ENCODE measurements around the gene CPZ. TPM values are rescaled to one million over a fixed set of nuclear protein-coding genes. Genes with fewer than 3 reads are reported as not detected.

The CPZ gene
- total and polyA plus RNA-seq, 2 experiments from 2014 or later, result 24.6 to 37.3 TPM

DNA sequence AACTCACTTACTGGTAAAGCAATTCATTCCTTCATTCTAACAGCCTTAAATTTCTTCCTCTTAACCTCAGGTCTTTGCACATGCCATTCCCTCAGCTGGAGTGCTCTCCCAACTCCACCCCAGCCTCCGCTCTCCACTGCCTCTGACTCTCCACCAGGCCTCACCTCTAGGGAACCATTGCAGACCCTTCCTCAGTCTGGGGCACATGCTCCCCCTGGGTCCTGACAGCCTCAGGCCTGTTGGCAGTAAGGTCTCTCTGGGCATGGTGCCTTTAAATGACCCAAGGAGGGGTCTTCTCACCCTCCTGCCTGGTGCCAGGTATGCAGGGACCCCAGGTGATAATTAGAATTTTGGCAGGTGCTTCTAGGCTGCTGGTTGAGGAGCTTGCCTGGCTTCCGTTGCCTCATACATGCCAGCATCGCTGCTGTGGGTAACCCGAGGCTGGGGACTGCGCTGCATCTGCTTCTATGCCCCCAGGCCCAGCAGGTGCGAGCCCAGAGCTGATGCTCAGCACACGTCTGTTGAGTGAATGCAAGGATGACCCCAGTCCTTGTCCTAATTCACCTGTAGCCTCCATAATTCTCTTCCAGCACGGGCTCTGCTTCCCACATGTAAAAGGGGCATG is 39.9 kb upstream of the CPZ start:
- no peaks in the 10 kb centered on the region for H4K20me1 ChIP-seq (replicated peaks; ENCODE audit: insufficient read depth)
- no peaks in the 10 kb centered on the region for H3K27me3 ChIP-seq (ENCODE audit: insufficient read depth)
- no peak overlapping the region for H3K4me2 ChIP-seq
- no peak for DNase-seq (ENCODE audit: low spot score)
- TF ChIP-seq EZH2 (IDR thresholded peaks at IDR 0.05; ENCODE audit: low read depth, unreplicated experiment), result no peak
- TF ChIP-seq CREB1 (CRISPR knock-in tag; IDR thresholded peaks at IDR 0.05; ENCODE audit: low read depth), result no peak
- TF ChIP-seq, protein P1, sequence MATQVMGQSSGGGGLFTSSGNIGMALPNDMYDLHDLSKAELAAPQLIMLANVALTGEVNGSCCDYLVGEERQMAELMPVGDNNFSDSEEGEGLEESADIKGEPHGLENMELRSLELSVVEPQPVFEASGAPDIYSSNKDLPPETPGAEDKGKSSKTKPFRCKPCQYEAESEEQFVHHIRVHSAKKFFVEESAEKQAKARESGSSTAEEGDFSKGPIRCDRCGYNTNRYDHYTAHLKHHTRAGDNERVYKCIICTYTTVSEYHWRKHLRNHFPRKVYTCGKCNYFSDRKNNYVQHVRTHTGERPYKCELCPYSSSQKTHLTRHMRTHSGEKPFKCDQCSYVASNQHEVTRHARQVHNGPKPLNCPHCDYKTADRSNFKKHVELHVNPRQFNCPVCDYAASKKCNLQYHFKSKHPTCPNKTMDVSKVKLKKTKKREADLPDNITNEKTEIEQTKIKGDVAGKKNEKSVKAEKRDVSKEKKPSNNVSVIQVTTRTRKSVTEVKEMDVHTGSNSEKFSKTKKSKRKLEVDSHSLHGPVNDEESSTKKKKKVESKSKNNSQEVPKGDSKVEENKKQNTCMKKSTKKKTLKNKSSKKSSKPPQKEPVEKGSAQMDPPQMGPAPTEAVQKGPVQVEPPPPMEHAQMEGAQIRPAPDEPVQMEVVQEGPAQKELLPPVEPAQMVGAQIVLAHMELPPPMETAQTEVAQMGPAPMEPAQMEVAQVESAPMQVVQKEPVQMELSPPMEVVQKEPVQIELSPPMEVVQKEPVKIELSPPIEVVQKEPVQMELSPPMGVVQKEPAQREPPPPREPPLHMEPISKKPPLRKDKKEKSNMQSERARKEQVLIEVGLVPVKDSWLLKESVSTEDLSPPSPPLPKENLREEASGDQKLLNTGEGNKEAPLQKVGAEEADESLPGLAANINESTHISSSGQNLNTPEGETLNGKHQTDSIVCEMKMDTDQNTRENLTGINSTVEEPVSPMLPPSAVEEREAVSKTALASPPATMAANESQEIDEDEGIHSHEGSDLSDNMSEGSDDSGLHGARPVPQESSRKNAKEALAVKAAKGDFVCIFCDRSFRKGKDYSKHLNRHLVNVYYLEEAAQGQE (IDR thresholded peaks at IDR 0.05; ENCODE audit: unreplicated experiment), result no peak
- TF ChIP-seq EZH2phosphoT487 (IDR thresholded peaks at IDR 0.05; ENCODE audit: unreplicated experiment), result no peak
- TF ChIP-seq, protein P2, sequence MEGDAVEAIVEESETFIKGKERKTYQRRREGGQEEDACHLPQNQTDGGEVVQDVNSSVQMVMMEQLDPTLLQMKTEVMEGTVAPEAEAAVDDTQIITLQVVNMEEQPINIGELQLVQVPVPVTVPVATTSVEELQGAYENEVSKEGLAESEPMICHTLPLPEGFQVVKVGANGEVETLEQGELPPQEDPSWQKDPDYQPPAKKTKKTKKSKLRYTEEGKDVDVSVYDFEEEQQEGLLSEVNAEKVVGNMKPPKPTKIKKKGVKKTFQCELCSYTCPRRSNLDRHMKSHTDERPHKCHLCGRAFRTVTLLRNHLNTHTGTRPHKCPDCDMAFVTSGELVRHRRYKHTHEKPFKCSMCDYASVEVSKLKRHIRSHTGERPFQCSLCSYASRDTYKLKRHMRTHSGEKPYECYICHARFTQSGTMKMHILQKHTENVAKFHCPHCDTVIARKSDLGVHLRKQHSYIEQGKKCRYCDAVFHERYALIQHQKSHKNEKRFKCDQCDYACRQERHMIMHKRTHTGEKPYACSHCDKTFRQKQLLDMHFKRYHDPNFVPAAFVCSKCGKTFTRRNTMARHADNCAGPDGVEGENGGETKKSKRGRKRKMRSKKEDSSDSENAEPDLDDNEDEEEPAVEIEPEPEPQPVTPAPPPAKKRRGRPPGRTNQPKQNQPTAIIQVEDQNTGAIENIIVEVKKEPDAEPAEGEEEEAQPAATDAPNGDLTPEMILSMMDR (conservative IDR thresholded peaks at IDR 0.05; ENCODE audit: low read depth in 2 of 2), result no peak
- no peak for TF ChIP-seq POLR2AphosphoS5 (IDR thresholded peaks at IDR 0.05; ENCODE audit: low read depth)
- TF ChIP-seq ZNF331 (CRISPR knock-in tag; IDR thresholded peaks at IDR 0.05; ENCODE audit: low read depth), result no peak
- no peak for TF ChIP-seq JUNB (IDR thresholded peaks at IDR 0.05; ENCODE audit: unreplicated experiment)
- TF ChIP-seq, protein P3, sequence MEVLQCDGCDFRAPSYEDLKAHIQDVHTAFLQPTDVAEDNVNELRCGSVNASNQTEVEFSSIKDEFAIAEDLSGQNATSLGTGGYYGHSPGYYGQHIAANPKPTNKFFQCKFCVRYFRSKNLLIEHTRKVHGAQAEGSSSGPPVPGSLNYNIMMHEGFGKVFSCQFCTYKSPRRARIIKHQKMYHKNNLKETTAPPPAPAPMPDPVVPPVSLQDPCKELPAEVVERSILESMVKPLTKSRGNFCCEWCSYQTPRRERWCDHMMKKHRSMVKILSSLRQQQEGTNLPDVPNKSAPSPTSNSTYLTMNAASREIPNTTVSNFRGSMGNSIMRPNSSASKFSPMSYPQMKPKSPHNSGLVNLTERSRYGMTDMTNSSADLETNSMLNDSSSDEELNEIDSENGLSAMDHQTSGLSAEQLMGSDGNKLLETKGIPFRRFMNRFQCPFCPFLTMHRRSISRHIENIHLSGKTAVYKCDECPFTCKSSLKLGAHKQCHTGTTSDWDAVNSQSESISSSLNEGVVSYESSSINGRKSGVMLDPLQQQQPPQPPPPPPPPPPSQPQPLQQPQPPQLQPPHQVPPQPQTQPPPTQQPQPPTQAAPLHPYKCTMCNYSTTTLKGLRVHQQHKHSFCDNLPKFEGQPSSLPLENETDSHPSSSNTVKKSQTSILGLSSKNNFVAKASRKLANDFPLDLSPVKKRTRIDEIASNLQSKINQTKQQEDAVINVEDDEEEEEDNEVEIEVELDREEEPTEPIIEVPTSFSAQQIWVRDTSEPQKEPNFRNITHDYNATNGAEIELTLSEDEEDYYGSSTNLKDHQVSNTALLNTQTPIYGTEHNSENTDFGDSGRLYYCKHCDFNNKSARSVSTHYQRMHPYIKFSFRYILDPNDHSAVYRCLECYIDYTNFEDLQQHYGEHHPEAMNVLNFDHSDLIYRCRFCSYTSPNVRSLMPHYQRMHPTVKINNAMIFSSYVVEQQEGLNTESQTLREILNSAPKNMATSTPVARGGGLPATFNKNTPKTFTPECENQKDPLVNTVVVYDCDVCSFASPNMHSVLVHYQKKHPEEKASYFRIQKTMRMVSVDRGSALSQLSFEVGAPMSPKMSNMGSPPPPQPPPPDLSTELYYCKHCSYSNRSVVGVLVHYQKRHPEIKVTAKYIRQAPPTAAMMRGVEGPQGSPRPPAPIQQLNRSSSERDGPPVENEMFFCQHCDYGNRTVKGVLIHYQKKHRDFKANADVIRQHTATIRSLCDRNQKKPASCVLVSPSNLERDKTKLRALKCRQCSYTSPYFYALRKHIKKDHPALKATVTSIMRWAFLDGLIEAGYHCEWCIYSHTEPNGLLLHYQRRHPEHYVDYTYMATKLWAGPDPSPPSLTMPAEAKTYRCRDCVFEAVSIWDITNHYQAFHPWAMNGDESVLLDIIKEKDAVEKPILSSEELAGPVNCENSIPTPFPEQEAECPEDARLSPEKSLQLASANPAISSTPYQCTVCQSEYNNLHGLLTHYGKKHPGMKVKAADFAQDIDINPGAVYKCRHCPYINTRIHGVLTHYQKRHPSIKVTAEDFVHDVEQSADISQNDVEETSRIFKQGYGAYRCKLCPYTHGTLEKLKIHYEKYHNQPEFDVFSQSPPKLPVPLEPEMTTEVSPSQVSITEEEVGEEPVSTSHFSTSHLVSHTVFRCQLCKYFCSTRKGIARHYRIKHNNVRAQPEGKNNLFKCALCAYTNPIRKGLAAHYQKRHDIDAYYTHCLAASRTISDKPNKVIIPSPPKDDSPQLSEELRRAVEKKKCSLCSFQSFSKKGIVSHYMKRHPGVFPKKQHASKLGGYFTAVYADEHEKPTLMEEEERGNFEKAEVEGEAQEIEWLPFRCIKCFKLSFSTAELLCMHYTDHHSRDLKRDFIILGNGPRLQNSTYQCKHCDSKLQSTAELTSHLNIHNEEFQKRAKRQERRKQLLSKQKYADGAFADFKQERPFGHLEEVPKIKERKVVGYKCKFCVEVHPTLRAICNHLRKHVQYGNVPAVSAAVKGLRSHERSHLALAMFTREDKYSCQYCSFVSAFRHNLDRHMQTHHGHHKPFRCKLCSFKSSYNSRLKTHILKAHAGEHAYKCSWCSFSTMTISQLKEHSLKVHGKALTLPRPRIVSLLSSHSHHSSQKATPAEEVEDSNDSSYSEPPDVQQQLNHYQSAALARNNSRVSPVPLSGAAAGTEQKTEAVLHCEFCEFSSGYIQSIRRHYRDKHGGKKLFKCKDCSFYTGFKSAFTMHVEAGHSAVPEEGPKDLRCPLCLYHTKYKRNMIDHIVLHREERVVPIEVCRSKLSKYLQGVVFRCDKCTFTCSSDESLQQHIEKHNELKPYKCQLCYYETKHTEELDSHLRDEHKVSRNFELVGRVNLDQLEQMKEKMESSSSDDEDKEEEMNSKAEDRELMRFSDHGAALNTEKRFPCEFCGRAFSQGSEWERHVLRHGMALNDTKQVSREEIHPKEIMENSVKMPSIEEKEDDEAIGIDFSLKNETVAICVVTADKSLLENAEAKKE (CRISPR knock-in tag; IDR thresholded peaks at IDR 0.05), result no peak
- TF ChIP-seq STAT1 (IDR thresholded peaks at IDR 0.05; ENCODE audit: unreplicated experiment), result no peak
- TF ChIP-seq NANOG (IDR thresholded peaks at IDR 0.05; ENCODE audit: borderline replicate concordance), result no peak
- TF ChIP-seq, protein P4, sequence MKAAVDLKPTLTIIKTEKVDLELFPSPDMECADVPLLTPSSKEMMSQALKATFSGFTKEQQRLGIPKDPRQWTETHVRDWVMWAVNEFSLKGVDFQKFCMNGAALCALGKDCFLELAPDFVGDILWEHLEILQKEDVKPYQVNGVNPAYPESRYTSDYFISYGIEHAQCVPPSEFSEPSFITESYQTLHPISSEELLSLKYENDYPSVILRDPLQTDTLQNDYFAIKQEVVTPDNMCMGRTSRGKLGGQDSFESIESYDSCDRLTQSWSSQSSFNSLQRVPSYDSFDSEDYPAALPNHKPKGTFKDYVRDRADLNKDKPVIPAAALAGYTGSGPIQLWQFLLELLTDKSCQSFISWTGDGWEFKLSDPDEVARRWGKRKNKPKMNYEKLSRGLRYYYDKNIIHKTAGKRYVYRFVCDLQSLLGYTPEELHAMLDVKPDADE (IDR thresholded peaks at IDR 0.05), result no peak
- TF ChIP-seq ZNF114 (CRISPR knock-in tag; IDR thresholded peaks at IDR 0.05), result no peak
- no peak for ATAC-seq
- H3K9me2 ChIP-seq (ENCODE audit: insufficient read depth), result no peaks in the 10 kb centered on the region
- no peak overlapping the region for H2AFZ ChIP-seq
- no peak overlapping the region for H3K4me3 ChIP-seq
- peaks cover 15% of the 10 kb centered on the region for H3K27me3 Mint-ChIP-seq (ENCODE audit: insufficient read depth, low read depth, poor library complexity)
- H3K36me3 ChIP-seq (ENCODE audit: insufficient read depth), result no peaks in the 10 kb centered on the region; the same call in 1 of the 2 replicates
- no peaks in the 10 kb centered on the region for H3K4me1 ChIP-seq (ENCODE audit: insufficient read depth)
- H3K27ac ChIP-seq (ENCODE audit: low read depth), result no peak overlapping the region
- H3K36me3 Mint-ChIP-seq (ENCODE audit: low read depth), result no peaks in the 10 kb centered on the region; the same call in 2 of the 3 replicates
- H3K27ac Mint-ChIP-seq, result 0 out of 2 replicates have a peak overlapping the region, but pooled peaks have one; percentile 66
- H3K79me2 ChIP-seq (replicated peaks; ENCODE audit: insufficient read depth), result no peaks in the 10 kb centered on the region
- H3F3A ChIP-seq (replicated peaks; ENCODE audit: low read depth), result no peaks in the 10 kb centered on the region
- H3K9me3 Mint-ChIP-seq, result no peaks in the 10 kb centered on the region; the same call in 2 of the 3 replicates
- peaks cover 13% of the 10 kb centered on the region for H3K4me1 Mint-ChIP-seq
- H3K4me3 Mint-ChIP-seq, result no peak overlapping the region; the same call in 2 of the 3 replicates

Measured in GM23338 (cell line).